CD4-positive, alpha-beta T cell treated with Interleukin-15 for 4 hours (primary cell): ENCODE data around the gene PTPRM.

Source experiments
- DNase-seq: peaks from one replicate; pipeline ENCODE4 v3.0.0-alpha.2; 2020; ENCODE audit warnings: low spot score

PTPRM gene

GRCh38 chr18:8362863-8363262 is 795.7 kb downstream of the PTPRM start:
- DNase-seq, result no peak

GRCh38 chr18:8364385-8364784 is 797.3 kb downstream of the PTPRM start:
- no peak for DNase-seq

- no peak for DNase-seq
These were observed 797.9 kb downstream of the PTPRM start for GRCh38 chr18:8365006-8365405.

- DNase-seq, result no peak
These were observed 798.4 kb downstream of the PTPRM start for GRCh38 chr18:8365528-8365927.

GRCh38 chr18:8366070-8366469 is 799.0 kb downstream of the PTPRM start:
- no peak for DNase-seq

GRCh38 chr18:8366656-8367055 is 799.5 kb downstream of the PTPRM start:
- no peak for DNase-seq

- no peak for DNase-seq
These were observed 800.3 kb downstream of the PTPRM start for GRCh38 chr18:8367217-8367988.

GRCh38 chr18:8368512-8369217 is 801.5 kb downstream of the PTPRM start:
- no peak for DNase-seq

GRCh38 chr18:8373486-8373885 is 806.4 kb downstream of the PTPRM start:
- no peak for DNase-seq

GRCh38 chr18:8374676-8375075 is 807.6 kb downstream of the PTPRM start:
- DNase-seq, result no peak

- no peak for DNase-seq
These were observed 808.1 kb downstream of the PTPRM start for GRCh38 chr18:8375249-8375648.

GRCh38 chr18:8376113-8376512 is 809.0 kb downstream of the PTPRM start:
- no peak for DNase-seq

- no peak for DNase-seq
These were observed 812.2 kb downstream of the PTPRM start for GRCh38 chr18:8379187-8379941.

GRCh38 chr18:8380006-8380405 is 812.9 kb downstream of the PTPRM start:
- DNase-seq, result no peak

GRCh38 chr18:8380926-8381325 is 813.8 kb downstream of the PTPRM start:
- no peak for DNase-seq

- no peak for DNase-seq
These were observed 814.8 kb downstream of the PTPRM start for GRCh38 chr18:8381821-8382459.

GRCh38 chr18:8385400-8385799 is 818.3 kb downstream of the PTPRM start:
- DNase-seq, result no peak

- no peak for DNase-seq
These were observed 819.7 kb downstream of the PTPRM start for GRCh38 chr18:8386669-8387380.

GRCh38 chr18:8389391-8390340 is 822.5 kb downstream of the PTPRM start:
- DNase-seq, result no peak

- DNase-seq, result no peak
These were observed 824.0 kb downstream of the PTPRM start for GRCh38 chr18:8391068-8391467.

- no peak for DNase-seq
These were observed 829.1 kb downstream of the PTPRM start for GRCh38 chr18:8396254-8396653.
